ENCODE data around the gene WASHC4.
"Not testable (repeated sequence)": the region's sequence is repeated elsewhere in the genome, so short reads cannot be mapped to it uniquely, and the experiment has no call there.

Gene WASHC4

GRCh38 chr12:105167346-105167745 is 59.8 kb downstream of the WASHC4 start:
- DNase-seq (ENCODE audit: low read depth in 2 of 2), result no peak

- DNase-seq (ENCODE audit: low read depth in 2 of 2), result no peak
These were observed 60.5 kb downstream of the WASHC4 start for GRCh38 chr12:105168006-105168405.

GRCh38 chr12:105170139-105170538 is 62.6 kb downstream of the WASHC4 start:
- no peak for DNase-seq (ENCODE audit: low read depth in 2 of 2)

- no peak for DNase-seq (ENCODE audit: low read depth in 2 of 2)
These were observed 64.3 kb downstream of the WASHC4 start for GRCh38 chr12:105171691-105172436.

- no peak for DNase-seq (ENCODE audit: low read depth in 2 of 2)
These were observed 68.0 kb downstream of the WASHC4 start for GRCh38 chr12:105175397-105175990.

- DNase-seq (ENCODE audit: low read depth in 2 of 2), result no peak
These were observed 69.7 kb downstream of the WASHC4 start for GRCh38 chr12:105177208-105177607.

GRCh38 chr12:105179114-105179513 is 71.6 kb downstream of the WASHC4 start:
- not testable (repeated sequence) for DNase-seq (ENCODE audit: low read depth in 2 of 2)

- not testable (repeated sequence) for DNase-seq (ENCODE audit: low read depth in 2 of 2)
These were observed 75.9 kb downstream of the WASHC4 start for GRCh38 chr12:105183406-105183805.

- DNase-seq (ENCODE audit: low read depth in 2 of 2), result not testable (repeated sequence)
These were observed 76.4 kb downstream of the WASHC4 start for GRCh38 chr12:105183976-105184375.

- DNase-seq (ENCODE audit: low read depth in 2 of 2), result no peak
These were observed 81.8 kb downstream of the WASHC4 start for GRCh38 chr12:105189293-105189692.

GRCh38 chr12:105190530-105190929 is 83.0 kb downstream of the WASHC4 start:
- DNase-seq (ENCODE audit: low read depth in 2 of 2), result no peak

- DNase-seq (ENCODE audit: low read depth in 2 of 2), result no peak
These were observed 85.2 kb downstream of the WASHC4 start for GRCh38 chr12:105192624-105193225.

GRCh38 chr12:105194947-105195346 is 87.4 kb downstream of the WASHC4 start:
- DNase-seq (ENCODE audit: low read depth in 2 of 2), result no peak

- DNase-seq (ENCODE audit: low read depth in 2 of 2), result no peak
These were observed 88.6 kb downstream of the WASHC4 start for GRCh38 chr12:105196090-105196489.

GRCh38 chr12:105198961-105199360 is 91.4 kb downstream of the WASHC4 start:
- DNase-seq (ENCODE audit: low read depth in 2 of 2), result no peak

- no peak for DNase-seq (ENCODE audit: low read depth in 2 of 2)
These were observed 92.9 kb downstream of the WASHC4 start for GRCh38 chr12:105200385-105200784.

- DNase-seq (ENCODE audit: low read depth in 2 of 2), result no peak
These were observed 93.8 kb downstream of the WASHC4 start for GRCh38 chr12:105201299-105201698.

- DNase-seq (ENCODE audit: low read depth in 2 of 2), result no peak
These were observed 94.7 kb downstream of the WASHC4 start for GRCh38 chr12:105202202-105202601.

GRCh38 chr12:105204127-105204526 is 96.6 kb downstream of the WASHC4 start:
- no peak for DNase-seq (ENCODE audit: low read depth in 2 of 2)

GRCh38 chr12:105204916-105205315 is 97.4 kb downstream of the WASHC4 start:
- DNase-seq (ENCODE audit: low read depth in 2 of 2), result peak; percentile 19 to 28

- no peak for DNase-seq (ENCODE audit: low read depth in 2 of 2)
These were observed 98.0 kb downstream of the WASHC4 start for GRCh38 chr12:105205322-105206048.

GRCh38 chr12:105206686-105207374 is 99.3 kb downstream of the WASHC4 start:
- no peak for DNase-seq (ENCODE audit: low read depth in 2 of 2)

Data from stimulated activated CD4-positive, alpha-beta T cell treated with anti-CD3 and anti-CD28 coated beads, Interleukin-4, amount 100 ng/mL, for 48 hours (primary cell).